ENCODE measurements around the gene MED16. TPM values are rescaled to one million over a fixed set of nuclear protein-coding genes. Genes with fewer than 3 reads are reported as not detected.

MED16 gene
- total RNA-seq, 1 experiment from 2014 or later, result 83.1 TPM

- Histone ChIP-seq H3K9me3 (ENCODE audit: control insufficient read depth, low read depth, low read length) (no peaks in the 10 kb centered on the region), H2AK5ac (ENCODE audit: insufficient read length, low read length) (no peak overlapping the region), H3K27me3 (ENCODE audit: insufficient read depth, low read length) (no peaks in the 10 kb centered on the region), H3T11ph (ENCODE audit: low read length) (no peak overlapping the region), H2BK5ac (ENCODE audit: insufficient read length, low read length) (no peak overlapping the region), H3K56ac (ENCODE audit: insufficient read length, low read depth, low read length) (no peak overlapping the region), H3K9ac (ENCODE audit: extremely low read depth, insufficient read length, low read length) (no peak overlapping the region), H3K23me2 (ENCODE audit: insufficient read length, low read depth, low read length, poor library complexity, severe bottlenecking) (no peaks in the 10 kb centered on the region), H4K20me1 (ENCODE audit: control insufficient read depth, insufficient read depth, insufficient read length) (no peaks in the 10 kb centered on the region), H3K18ac (ENCODE audit: insufficient read length, low read depth, low read length) (no peak overlapping the region), H3K23ac (ENCODE audit: insufficient read length, low read depth, low read length) (no peak overlapping the region), H4K91ac (ENCODE audit: insufficient read length, low read depth, low read length) (no peak overlapping the region), H4K8ac (replicated peaks; ENCODE audit: insufficient read length, low read depth, low read length) (no peak overlapping the region), H2BK12ac (ENCODE audit: insufficient read length, low read depth, low read length) (no peak overlapping the region), H2BK15ac (ENCODE audit: low read depth, low read length) (no peak overlapping the region), H2BK20ac (ENCODE audit: low read depth, low read length, poor library complexity, severe bottlenecking) (no peak overlapping the region), H3K4me1 (ENCODE audit: insufficient read depth, low read length) (no peaks in the 10 kb centered on the region), H3K4ac (ENCODE audit: low read depth, low read length) (no peak overlapping the region), H4K5ac (ENCODE audit: insufficient read length, low read depth, low read length) (no peak overlapping the region), H3K27ac (ENCODE audit: insufficient read length, low read depth, low read length) (no peak overlapping the region), H2BK120ac (ENCODE audit: low read depth, low read length, poor library complexity, severe bottlenecking) (no peak overlapping the region), H3K4me2 (ENCODE audit: insufficient read depth, insufficient read length, low read length) (peak overlapping the region; percentile 6), H3K79me1 (ENCODE audit: insufficient read depth, low read depth, low read length, poor library complexity, severe bottlenecking) (no peaks in the 10 kb centered on the region), H3K79me2 (ENCODE audit: insufficient read depth, low read length) (no peaks in the 10 kb centered on the region), H2AFZ (ENCODE audit: low read length) (no peak overlapping the region), H3K14ac (ENCODE audit: insufficient read depth, low read length) (no peak overlapping the region)
- Mint-ChIP-seq H3K36me3 (ENCODE audit: insufficient read depth in 1 of 3, low read depth in 3 of 3) (peaks cover 27 to 58% (median 40%) of the 10 kb centered on the region in 3 experiments), H3K27me3 (ENCODE audit: low read depth) (no peaks in the 10 kb centered on the region; the same call in 1 of the 2 replicates), H3K27ac (peak overlapping the region; percentile 25 to 81 (median 32); a peak in 3 of 7 replicates), H3K4me3 (peak overlapping the region in 1 of 2 experiments; percentile 61; a peak in 2 of 5 replicates), H3K4me1 (peaks cover 6 to 20% of the 10 kb centered on the region in 2 experiments), H3K9me3 (peaks cover 6 to 7% of the 10 kb centered on the region in 2 experiments)
- DNase-seq, result peak; percentile 77
- TF ChIP-seq CTCF (conservative IDR thresholded peaks at IDR 0.05), result no peak
- no CpG with 5 or more reads among the region's 33 CpGs for WGBS (ENCODE audit: extremely low coverage, insufficient read length, low lambda C conversion rate)
These were observed 21.3 kb downstream of the MED16 start for GRCh38 chr19:871446-872265.

Data from H9 (cell line).